Tibial nerve (tissue), 4 donors: Measurements from ENCODE around the gene RUSC2. TPM values are rescaled to one million over a fixed set of nuclear protein-coding genes. Genes with fewer than 3 reads are reported as not detected.
"Not testable (repeated sequence)": the region's sequence is repeated elsewhere in the genome, so short reads cannot be mapped to it uniquely, and the experiment has no call there.

Experiments
- DNase-seq, 2 donors: peaks; one replicate each; pipeline ENCODE4 v3.0.0-alpha.2; 2019; ENCODE audit warnings: low spot score in 2 of 2
- H3K27ac ChIP-seq, 4 donors: fragments of 200-600 bp; sonication (generic) in 3 of 4; one replicate each; pipeline ENCODE4 v1.5.1; 2017 to 2019; ENCODE audit warnings: mild to moderate bottlenecking in 1 of 4
- H3K27me3 ChIP-seq, 2 donors: fragments of 200-600 bp; sonication (generic) in 1 of 2; one replicate each; pipeline versions ENCODE4 v1.5.1 to v1.6.0; 2017 to 2019
- H3K36me3 ChIP-seq, 3 donors: fragments of 200-600 bp; sonication (generic); one replicate each; pipeline ENCODE4 v1.5.1; 2018 to 2019
- H3K4me1 ChIP-seq, 4 donors: fragments of 200-600 bp; sonication (generic) in 3 of 4; one replicate each; pipeline ENCODE4 v1.5.1; 2017 to 2019
- H3K4me3 ChIP-seq, 4 donors: fragments of 200-600 bp; sonication (generic) in 3 of 4; one replicate each; pipeline ENCODE4 v1.5.1; 2017 to 2019; ENCODE audit warnings: mild to moderate bottlenecking in 1 of 4, moderate library complexity in 1 of 4
- H3K9me3 ChIP-seq, 4 donors: fragments of 200-600 bp; sonication (generic) in 3 of 4; one replicate each; pipeline ENCODE4 v1.5.1; 2017 to 2019
- EP300 ChIP-seq, 2 donors: sonication (generic); formaldehyde crosslinking; IDR thresholded peaks; one replicate each; pipeline ENCODE4 v1.6.1; 2017; ENCODE audit warnings: antibody characterized with exemption in 2 of 2, mild to moderate bottlenecking in 1 of 2
- POLR2A ChIP-seq, 2 donors: fragments of 450-650 bp; IDR thresholded peaks; one replicate each; pipeline ENCODE4 v1.6.1; 2017; ENCODE audit warnings: antibody characterized with exemption in 2 of 2, mild to moderate bottlenecking in 2 of 2, moderate library complexity in 2 of 2
- WGBS, 2 donors: methylation state at CpG; one replicate each; pipeline ENCODE4 v1.1.5; 2018; 5-methylcytosine and 5-hydroxymethylcytosine counted together
- total RNA-seq, 4 donors: library from RNA; depleted of rRNA; stranded (reverse); fragments of >200 nt; gene quantifications; one replicate each; pipeline ENCODE4 v1.1.0, GENCODE V29; 2016
- TF ChIP-seq, protein P1 (sequence below), 5 experiments: fragments of 200-600 bp in 3 of 5; fragments of 450-650 bp in 2 of 5; sonication (generic) in 3 of 5; IDR thresholded peaks; one replicate each; pipeline ENCODE4 v1.5.1; 2016 to 2019; ENCODE audit warnings: antibody characterized with exemption in 5 of 5, mild to moderate bottlenecking in 3 of 5, moderate library complexity in 2 of 5

Gene RUSC2
- total RNA-seq, 4 donors from 2014 or later: 28.8 to 39.3 (median 35.4) TPM

DNA sequence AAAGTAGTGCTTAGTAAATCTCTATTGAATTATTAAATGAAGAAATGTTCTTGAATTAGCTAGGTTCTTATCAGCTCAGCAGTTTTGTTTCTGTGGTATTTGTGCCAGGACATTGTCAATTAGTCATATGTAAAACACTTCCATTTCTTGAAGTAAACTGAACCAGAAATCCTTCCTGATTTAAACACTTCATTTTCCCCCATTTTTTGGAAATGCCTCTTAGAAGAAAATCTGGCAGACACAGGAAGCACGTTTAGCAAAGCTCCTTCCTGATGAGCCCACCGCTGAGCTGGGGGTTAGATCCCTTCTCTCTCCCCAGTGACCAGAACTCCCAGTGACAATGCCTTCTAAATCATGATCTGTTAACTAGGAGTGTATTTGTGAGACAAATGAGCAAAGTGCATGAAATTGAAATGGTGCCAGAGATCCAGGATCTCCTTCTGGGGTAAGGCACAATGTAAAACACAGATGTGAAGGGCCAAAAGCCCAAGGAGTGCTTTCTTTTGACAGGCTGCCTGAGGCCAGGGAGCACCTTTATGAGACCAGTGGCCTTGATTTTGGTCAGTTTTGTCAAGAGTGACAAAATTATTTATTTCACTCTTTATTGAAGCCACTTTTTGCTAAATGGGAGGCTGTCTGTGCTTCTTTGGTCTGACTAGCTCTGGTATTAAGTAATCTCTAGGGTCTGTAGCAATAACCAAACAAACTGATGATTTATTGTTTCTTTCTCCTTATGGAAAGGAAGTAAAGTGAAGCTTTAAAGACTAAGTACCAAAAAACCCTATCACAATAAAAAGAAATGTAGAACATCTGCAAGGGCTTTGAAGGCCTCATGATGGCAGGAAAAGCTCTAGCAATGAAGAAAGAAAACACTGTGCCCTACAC is 25.5 kb upstream of the RUSC2 start:
- Histone ChIP-seq H3K4me3 (no peak overlapping the region), H3K4me1 (no peaks in the 10 kb centered on the region), H3K27me3 (no peaks in the 10 kb centered on the region), H3K9me3 (peaks cover 0 to 22% (median 0%) of the 10 kb centered on the region in 4 donors), H3K27ac (no peak overlapping the region), H3K36me3 (no peaks in the 10 kb centered on the region)
- no peak for DNase-seq
- TF ChIP-seq POLR2A (IDR thresholded peaks at IDR 0.05) (no peak), EP300 (IDR thresholded peaks at IDR 0.05) (no peak)
- TF ChIP-seq, protein P1, sequence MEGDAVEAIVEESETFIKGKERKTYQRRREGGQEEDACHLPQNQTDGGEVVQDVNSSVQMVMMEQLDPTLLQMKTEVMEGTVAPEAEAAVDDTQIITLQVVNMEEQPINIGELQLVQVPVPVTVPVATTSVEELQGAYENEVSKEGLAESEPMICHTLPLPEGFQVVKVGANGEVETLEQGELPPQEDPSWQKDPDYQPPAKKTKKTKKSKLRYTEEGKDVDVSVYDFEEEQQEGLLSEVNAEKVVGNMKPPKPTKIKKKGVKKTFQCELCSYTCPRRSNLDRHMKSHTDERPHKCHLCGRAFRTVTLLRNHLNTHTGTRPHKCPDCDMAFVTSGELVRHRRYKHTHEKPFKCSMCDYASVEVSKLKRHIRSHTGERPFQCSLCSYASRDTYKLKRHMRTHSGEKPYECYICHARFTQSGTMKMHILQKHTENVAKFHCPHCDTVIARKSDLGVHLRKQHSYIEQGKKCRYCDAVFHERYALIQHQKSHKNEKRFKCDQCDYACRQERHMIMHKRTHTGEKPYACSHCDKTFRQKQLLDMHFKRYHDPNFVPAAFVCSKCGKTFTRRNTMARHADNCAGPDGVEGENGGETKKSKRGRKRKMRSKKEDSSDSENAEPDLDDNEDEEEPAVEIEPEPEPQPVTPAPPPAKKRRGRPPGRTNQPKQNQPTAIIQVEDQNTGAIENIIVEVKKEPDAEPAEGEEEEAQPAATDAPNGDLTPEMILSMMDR (IDR thresholded peaks at IDR 0.05): no peak
- WGBS, 2 donors: 35 to 43% methylated on average over 2 of the region's 2 CpGs

- peak overlapping the region in 1 of 4 donors; percentile 71 for H3K27ac ChIP-seq
- WGBS, 2 donors: 87 to 100% methylated on average over 1 of the region's 1 CpG
- no peak for DNase-seq
- no peaks in the 10 kb centered on the region for H3K36me3 ChIP-seq
- no peak overlapping the region for H3K4me3 ChIP-seq
- H3K4me1 ChIP-seq: no peaks in the 10 kb centered on the region
- TF ChIP-seq, protein P1 (IDR thresholded peaks at IDR 0.05): no peak
- no peak for TF ChIP-seq EP300 (IDR thresholded peaks at IDR 0.05)
- TF ChIP-seq POLR2A (IDR thresholded peaks at IDR 0.05): no peak
- no peaks in the 10 kb centered on the region for H3K27me3 ChIP-seq
- H3K9me3 ChIP-seq: no peaks in the 10 kb centered on the region
Measured at GRCh38 chr9:35470340-35470739, 19.6 kb upstream of the RUSC2 start.

DNA sequence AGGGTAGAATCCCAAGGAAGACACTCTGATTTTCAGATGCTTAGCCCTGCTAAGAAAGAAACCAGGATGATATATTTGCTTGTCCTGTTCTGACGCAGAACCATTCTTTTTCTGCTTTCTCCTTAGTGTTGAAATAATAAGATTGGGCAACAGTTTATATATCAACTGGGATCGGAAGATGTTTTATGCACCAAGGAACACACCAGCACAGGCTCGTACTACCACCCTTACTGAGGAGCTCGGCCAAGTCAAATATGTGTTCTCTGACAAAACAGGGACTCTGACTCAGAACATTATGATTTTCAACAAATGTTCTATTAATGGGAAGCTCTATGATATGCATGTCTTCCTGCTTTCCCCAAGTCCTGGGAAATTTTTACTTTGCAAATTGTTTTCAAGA is 19.0 kb upstream of the RUSC2 start:
- H3K9me3 ChIP-seq: no peaks in the 10 kb centered on the region
- no peaks in the 10 kb centered on the region for H3K36me3 ChIP-seq
- no peaks in the 10 kb centered on the region for H3K4me1 ChIP-seq
- WGBS, 2 donors: 71 to 74% methylated on average over 4 of the region's 4 CpGs
- DNase-seq: peak in 1 of 2 donors; percentile 52
- no peaks in the 10 kb centered on the region for H3K27me3 ChIP-seq
- TF ChIP-seq EP300 (IDR thresholded peaks at IDR 0.05) (peak in 1 of 2 donors; percentile 58), POLR2A (IDR thresholded peaks at IDR 0.05) (no peak)
- H3K4me3 ChIP-seq: no peak overlapping the region
- H3K27ac ChIP-seq: peak overlapping the region in 1 of 4 donors; percentile 71

DNA sequence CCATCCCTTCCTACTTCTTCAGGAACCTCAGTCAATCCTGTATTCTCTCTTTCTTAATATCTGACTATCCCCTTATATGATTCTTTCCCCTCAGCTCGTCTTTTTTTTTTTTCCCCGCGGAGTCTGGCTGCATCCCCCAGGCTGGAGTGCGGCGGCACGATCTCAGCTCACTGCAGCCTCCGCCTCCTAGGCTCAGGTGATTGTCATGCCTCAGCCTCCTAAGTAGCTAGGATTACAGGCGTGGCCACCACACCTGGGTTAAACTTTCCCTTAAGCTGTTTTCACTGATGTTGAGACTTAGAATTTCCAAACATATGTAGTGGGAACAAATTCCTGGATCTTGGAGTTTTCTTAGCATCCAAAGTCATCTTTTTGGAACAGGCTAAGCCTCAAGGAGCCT is 13.3 kb upstream of the RUSC2 start:
- H3K4me3 ChIP-seq: no peak overlapping the region
- no peaks in the 10 kb centered on the region for H3K27me3 ChIP-seq
- H3K27ac ChIP-seq: no peak overlapping the region
- 83% methylated on average over 8 of the region's 8 CpGs for WGBS, 2 donors
- DNase-seq: no peak
- H3K36me3 ChIP-seq: no peaks in the 10 kb centered on the region
- TF ChIP-seq, protein P1 (IDR thresholded peaks at IDR 0.05): no peak
- TF ChIP-seq EP300 (IDR thresholded peaks at IDR 0.05): no peak
- H3K9me3 ChIP-seq: no peaks in the 10 kb centered on the region
- peaks cover 0 to 10% (median 0%) of the 10 kb centered on the region in 4 donors for H3K4me1 ChIP-seq

DNA sequence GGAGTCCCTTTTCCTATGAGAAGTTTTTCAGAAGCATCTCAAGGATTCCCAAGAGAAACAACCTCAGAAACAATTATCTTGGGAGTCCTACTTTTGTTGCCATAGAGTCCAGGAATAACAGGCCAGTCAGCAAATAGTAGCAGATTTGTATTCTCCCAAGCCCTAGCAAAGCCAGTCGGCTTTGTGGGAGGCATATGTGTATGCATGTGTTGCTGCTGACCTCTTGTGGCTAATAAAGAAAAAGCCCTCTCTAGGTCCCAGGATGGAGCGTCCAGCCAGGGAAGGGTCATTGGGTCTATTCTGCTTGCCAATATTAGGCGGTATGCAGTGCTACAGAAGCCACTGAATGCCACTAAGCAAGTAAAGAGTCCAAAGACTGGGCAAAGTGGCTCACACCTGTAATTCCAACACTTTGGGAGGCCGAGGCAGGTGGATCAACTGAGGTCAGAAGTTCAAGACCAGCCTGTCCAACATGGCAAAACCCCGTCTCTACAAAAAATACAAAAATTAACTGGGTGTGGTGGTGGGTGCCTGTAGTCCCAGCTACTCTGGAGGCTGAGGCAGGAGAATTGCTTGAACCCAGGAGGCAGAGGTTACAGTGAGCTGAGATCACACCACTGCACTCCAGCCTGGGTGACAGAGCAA is 12.6 kb upstream of the RUSC2 start:
- H3K4me1 ChIP-seq: peaks cover 0 to 10% (median 0%) of the 10 kb centered on the region in 4 donors
- TF ChIP-seq, protein P1 (IDR thresholded peaks at IDR 0.05): peak; percentile 78 to 86 (median 80)
- peak in 1 of 2 donors; percentile 34 for TF ChIP-seq EP300 (IDR thresholded peaks at IDR 0.05)
- not testable (repeated sequence) for H3K9me3 ChIP-seq, H3K27ac ChIP-seq, H3K27me3 ChIP-seq, H3K36me3 ChIP-seq, H3K4me3 ChIP-seq
- DNase-seq: peak in 1 of 2 donors; percentile 60
- WGBS, 2 donors: 17 to 28% methylated on average over 5 of the region's 5 CpGs
